GM10266 (cell line): ENCODE data around the gene RNASE13.

Experiments
- DNase-seq: peaks from one replicate; pipeline ENCODE4 v3.0.0; 2012; ENCODE audit errors: extremely low spot score
- CTCF ChIP-seq: IDR thresholded peaks from 2 replicates; pipeline ENCODE4 v1.5.1; 2012; ENCODE audit warnings: mild to moderate bottlenecking, low read depth; ENCODE audit not compliant: control insufficient read depth, insufficient read depth; ENCODE audit errors: missing control alignments

RNASE13 gene

GRCh38 chr14:21023817-21024584, 10.6 kb downstream of the RNASE13 start:
- no peak for TF ChIP-seq CTCF

GRCh38 chr14:21023174-21023573, 11.4 kb downstream of the RNASE13 start:
- DNase-seq = no peak

More at GRCh38 chr14:21023817-21024584, 10.6 kb downstream of the RNASE13 start:
- DNase-seq = no peak

GRCh38 chr14:21022686-21023085, 11.9 kb downstream of the RNASE13 start:
- no peak for DNase-seq
- no peak for TF ChIP-seq CTCF

More at GRCh38 chr14:21023174-21023573, 11.4 kb downstream of the RNASE13 start:
- TF ChIP-seq CTCF = no peak

- TF ChIP-seq CTCF = no peak
- DNase-seq = no peak
These were observed 13.5 kb downstream of the RNASE13 start for GRCh38 chr14:21020977-21021545.

GRCh38 chr14:21019366-21019765, 15.2 kb downstream of the RNASE13 start:
- no peak for DNase-seq
- no peak for TF ChIP-seq CTCF

- no peak for TF ChIP-seq CTCF
- DNase-seq = no peak
These were observed 15.8 kb downstream of the RNASE13 start for GRCh38 chr14:21018781-21019180.

GRCh38 chr14:21018286-21018685, 16.3 kb downstream of the RNASE13 start:
- no peak for TF ChIP-seq CTCF
- DNase-seq = no peak
